ENCODE data around the gene TMEM186.
"Not testable (repeated sequence)": the region's sequence is repeated elsewhere in the genome, so short reads cannot be mapped to it uniquely, and the experiment has no call there.

Gene TMEM186

GRCh38 chr16:8797364-8798173 lies at the start of gene TMEM186, which contains the start of gene PMM2:
Gene TMEM186, minus strand, starts transcription at chr16:8797639. Its CDS starts 25 bp downstream, at chr16:8797614.
Gene PMM2, plus strand, starts transcription at chr16:8797839. Its CDS starts 44 bp downstream, at chr16:8797883.
- peak; percentile 96 for DNase-seq

GRCh38 chr16:8847145-8847544 lies 49.7 kb upstream of the TMEM186 start:
- no peak for DNase-seq

- no peak for DNase-seq
Observed at GRCh38 chr16:8846401-8846932, 49.0 kb upstream of the TMEM186 start.

- no peak for DNase-seq
Observed at GRCh38 chr16:8845699-8846298, 48.4 kb upstream of the TMEM186 start.

- not testable (repeated sequence) for DNase-seq
Observed at GRCh38 chr16:8843296-8843695, 45.9 kb upstream of the TMEM186 start.

GRCh38 chr16:8842016-8842415 lies 44.6 kb upstream of the TMEM186 start:
- not testable (repeated sequence) for DNase-seq

- not testable (repeated sequence) for DNase-seq
Observed at GRCh38 chr16:8837594-8837993, 40.2 kb upstream of the TMEM186 start.

- not testable (repeated sequence) for DNase-seq
Observed at GRCh38 chr16:8836797-8837196, 39.4 kb upstream of the TMEM186 start.

GRCh38 chr16:8832717-8833105 lies 35.3 kb upstream of the TMEM186 start:
- no peak for DNase-seq

GRCh38 chr16:8831871-8832716 lies 34.7 kb upstream of the TMEM186 start:
- DNase-seq: no peak

GRCh38 chr16:8831450-8831849 lies 34.0 kb upstream of the TMEM186 start:
- no peak for DNase-seq

- DNase-seq: no peak
Observed at GRCh38 chr16:8828541-8829165, 31.2 kb upstream of the TMEM186 start.

- no peak for DNase-seq
Observed at GRCh38 chr16:8826278-8826879, 28.9 kb upstream of the TMEM186 start.

GRCh38 chr16:8822403-8822802 lies 25.0 kb upstream of the TMEM186 start:
- no peak for DNase-seq

- no peak for DNase-seq
Observed at GRCh38 chr16:8819411-8820034, 22.1 kb upstream of the TMEM186 start.

GRCh38 chr16:8818504-8819270 lies 21.2 kb upstream of the TMEM186 start:
- no peak for DNase-seq

- no peak for DNase-seq
Observed at GRCh38 chr16:8816967-8817655, 19.7 kb upstream of the TMEM186 start.

- DNase-seq: no peak
Observed at GRCh38 chr16:8814095-8814806, 16.8 kb upstream of the TMEM186 start.

GRCh38 chr16:8812162-8812843 lies 14.9 kb upstream of the TMEM186 start:
- DNase-seq: no peak

Measured in stimulated activated CD4-positive, alpha-beta T cell treated with anti-CD3 and anti-CD28 coated beads, Interleukin-4, amount 100 ng/mL, for 24 hours (primary cell).